ENCODE results near the gene THSD4.

GRCh38 chr15:71336671-71337070 is 221.4 kb downstream of the THSD4 start:
- TF ChIP-seq CTCF (IDR thresholded peaks at IDR 0.05): no peak
- no peak for TF ChIP-seq BHLHE40 (IDR thresholded peaks at IDR 0.05; ENCODE audit: low read depth, low read length)
- TF ChIP-seq POLR2A (IDR thresholded peaks at IDR 0.05; ENCODE audit: low read length): no peak
- TF ChIP-seq KDM1A (IDR thresholded peaks at IDR 0.05; ENCODE audit: low read depth): no peak
- TF ChIP-seq RAD21 (conservative IDR thresholded peaks at IDR 0.05 in 1 of 2, IDR thresholded peaks at IDR 0.05 in 1 of 2): no peak
- TF ChIP-seq, protein P1, sequence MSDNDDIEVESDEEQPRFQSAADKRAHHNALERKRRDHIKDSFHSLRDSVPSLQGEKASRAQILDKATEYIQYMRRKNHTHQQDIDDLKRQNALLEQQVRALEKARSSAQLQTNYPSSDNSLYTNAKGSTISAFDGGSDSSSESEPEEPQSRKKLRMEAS (IDR thresholded peaks at IDR 0.05): no peak
- no peak for TF ChIP-seq EHMT2 (IDR thresholded peaks at IDR 0.05; ENCODE audit: low read depth)
- no peak for TF ChIP-seq JUN (IDR thresholded peaks at IDR 0.05)
- TF ChIP-seq RNF2 (IDR thresholded peaks at IDR 0.05; ENCODE audit: borderline replicate concordance, low read depth): no peak
- TF ChIP-seq, protein P2, sequence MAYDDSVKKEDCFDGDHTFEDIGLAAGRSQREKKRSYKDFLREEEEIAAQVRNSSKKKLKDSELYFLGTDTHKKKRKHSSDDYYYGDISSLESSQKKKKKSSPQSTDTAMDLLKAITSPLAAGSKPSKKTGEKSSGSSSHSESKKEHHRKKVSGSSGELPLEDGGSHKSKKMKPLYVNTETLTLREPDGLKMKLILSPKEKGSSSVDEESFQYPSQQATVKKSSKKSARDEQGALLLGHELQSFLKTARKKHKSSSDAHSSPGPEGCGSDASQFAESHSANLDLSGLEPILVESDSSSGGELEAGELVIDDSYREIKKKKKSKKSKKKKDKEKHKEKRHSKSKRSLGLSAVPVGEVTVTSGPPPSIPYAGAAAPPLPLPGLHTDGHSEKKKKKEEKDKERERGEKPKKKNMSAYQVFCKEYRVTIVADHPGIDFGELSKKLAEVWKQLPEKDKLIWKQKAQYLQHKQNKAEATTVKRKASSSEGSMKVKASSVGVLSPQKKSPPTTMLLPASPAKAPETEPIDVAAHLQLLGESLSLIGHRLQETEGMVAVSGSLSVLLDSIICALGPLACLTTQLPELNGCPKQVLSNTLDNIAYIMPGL (CRISPR knock-in tag; IDR thresholded peaks at IDR 0.05; ENCODE audit: borderline replicate concordance): no peak
- no peak for TF ChIP-seq RFX5 (IDR thresholded peaks at IDR 0.05)
- TF ChIP-seq CBX2 (IDR thresholded peaks at IDR 0.05; ENCODE audit: borderline replicate concordance, low read depth): no peak
- no peak for TF ChIP-seq ZNF302 (CRISPR knock-in tag; IDR thresholded peaks at IDR 0.05)

All from A549 (cell line).